Limb (tissue), 2 donors: ENCODE measurements around the gene MAD1L1.
A peak's percentile ranks its signal among the peaks of the same experiment; 100 is the strongest.

Experiments used
- DNase-seq, 2 donors: peaks; one replicate each; pipeline ENCODE4 v3.0.0-alpha.2; 2016; ENCODE audit errors: extremely low spot score in 2 of 2

The MAD1L1 gene

DNA sequence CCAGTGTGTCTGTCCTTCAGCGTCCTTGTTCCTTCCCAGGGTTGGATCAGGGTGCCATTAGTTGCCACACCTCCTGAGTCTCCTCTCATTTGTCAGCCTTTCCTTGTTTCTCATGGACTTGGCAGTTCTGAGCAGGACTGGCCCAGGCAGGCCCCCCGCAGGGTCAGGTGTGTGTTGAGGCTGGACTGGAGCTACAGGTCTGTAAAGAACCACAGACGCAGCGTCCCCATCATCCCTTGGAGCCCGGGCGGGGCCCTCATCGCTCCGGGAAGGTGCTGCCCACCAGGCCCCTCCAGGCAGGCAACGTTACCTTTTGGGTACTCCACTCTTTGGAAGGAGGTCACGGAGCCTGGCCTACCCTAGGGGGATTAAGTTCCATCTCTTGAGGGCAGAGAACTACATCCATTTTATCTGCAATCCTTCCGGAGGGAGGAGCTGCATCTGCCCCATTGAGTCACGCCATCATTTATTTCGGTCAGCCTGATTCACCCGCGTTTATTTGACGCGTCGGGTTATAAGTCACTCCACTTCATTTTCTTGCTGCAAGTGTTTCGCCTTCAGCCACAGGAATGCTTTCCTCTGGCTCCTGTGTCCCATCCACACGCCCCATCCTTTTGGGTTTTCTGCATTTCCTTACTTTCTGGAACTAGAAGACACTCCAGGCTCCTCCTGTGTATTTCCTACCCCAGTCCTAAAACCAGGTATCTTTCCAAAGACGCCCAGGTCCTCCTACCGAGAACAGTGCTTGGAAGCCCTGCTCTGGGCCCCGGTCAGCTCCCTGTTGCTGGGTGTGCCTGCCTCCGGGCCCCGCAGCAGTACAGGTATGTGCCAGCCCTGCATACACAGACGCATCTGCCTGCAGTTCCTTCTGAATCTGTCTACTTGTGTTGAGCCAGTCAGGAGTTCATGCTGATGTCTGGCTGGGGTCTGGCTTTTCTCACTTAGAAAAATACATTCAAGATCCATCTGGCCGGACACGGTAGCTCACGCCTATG, 141.9 kb downstream of the MAD1L1 start:
- no peak for DNase-seq

DNA sequence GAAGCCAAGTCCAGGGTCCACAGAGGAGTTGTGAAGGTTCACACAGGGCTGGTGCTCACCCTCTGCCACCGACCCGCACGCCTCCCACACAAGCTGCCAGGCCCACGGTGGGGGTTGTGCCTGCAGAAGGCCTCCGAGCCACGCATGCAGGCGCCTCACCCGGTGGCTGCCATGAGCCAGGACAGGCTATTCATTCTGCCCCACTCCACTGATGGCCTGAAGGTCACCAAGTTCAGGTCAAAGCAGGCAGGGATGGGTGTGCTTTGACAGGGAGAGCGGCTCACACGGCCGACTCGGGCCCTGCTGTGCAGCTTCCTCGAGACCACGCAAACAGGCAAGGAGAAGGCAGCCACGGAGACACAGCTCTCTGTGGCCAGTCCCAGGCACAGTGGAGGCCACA, 143.9 kb downstream of the MAD1L1 start:
- no peak for DNase-seq

DNA sequence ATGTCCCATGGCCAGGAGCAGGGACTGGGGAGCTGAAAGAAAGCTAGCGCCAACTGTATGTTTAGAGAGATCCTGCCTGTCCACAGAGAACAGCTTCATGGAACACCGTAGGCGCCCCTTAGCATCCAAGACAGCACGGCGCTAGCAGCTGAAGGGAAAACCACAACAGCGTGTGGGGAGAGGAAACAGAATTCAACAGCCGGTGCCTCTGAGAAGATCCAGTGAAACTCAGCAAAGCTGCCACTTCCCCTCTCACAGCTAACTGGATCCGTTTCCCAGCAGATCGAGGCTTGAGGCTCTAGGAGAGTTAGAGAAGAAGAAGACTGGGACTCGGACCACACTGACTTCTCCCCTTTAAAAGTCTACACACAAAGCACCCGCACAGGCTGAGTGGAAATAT, 145.0 kb downstream of the MAD1L1 start:
- DNase-seq: no peak

DNA sequence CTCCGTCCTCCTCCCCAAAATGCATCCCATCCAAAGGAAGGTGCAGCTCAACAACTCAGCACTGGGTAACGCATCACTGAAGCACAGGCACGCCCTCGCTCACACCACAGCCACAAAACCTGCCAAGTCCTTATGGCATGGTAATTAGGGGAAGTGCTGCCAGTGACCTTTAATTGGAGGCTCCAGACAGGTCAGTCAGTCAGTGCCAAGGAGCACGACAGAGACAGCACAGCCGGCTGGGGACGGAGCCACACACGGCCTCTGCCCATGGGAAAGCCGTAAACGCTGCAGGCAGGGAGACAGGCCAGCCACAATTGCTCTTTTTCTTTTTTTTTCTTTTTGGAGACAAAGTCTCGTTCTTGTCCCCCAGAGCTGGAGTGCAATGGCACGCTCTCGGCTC, 146.5 kb downstream of the MAD1L1 start:
- DNase-seq: no peak

DNA sequence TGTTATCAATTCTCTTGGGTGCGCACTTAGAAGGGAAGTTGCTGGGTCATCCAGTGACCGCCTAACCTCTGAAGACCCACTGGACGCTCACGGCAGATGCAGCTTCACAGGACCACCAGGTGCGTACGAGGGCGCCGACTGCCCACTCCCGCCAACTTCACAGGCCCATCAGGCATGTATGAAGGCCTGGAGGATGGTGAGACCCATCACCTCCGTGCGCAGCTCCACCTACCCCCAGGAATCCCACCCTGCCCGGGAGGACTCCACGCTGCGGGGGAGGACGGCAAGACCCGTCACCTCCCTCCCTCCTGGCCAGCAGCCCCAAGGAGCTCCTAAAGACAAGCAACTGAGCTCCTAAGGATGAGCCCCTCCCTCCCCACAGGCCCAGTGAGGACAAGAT, 146.9 kb downstream of the MAD1L1 start:
- no peak for DNase-seq

DNA sequence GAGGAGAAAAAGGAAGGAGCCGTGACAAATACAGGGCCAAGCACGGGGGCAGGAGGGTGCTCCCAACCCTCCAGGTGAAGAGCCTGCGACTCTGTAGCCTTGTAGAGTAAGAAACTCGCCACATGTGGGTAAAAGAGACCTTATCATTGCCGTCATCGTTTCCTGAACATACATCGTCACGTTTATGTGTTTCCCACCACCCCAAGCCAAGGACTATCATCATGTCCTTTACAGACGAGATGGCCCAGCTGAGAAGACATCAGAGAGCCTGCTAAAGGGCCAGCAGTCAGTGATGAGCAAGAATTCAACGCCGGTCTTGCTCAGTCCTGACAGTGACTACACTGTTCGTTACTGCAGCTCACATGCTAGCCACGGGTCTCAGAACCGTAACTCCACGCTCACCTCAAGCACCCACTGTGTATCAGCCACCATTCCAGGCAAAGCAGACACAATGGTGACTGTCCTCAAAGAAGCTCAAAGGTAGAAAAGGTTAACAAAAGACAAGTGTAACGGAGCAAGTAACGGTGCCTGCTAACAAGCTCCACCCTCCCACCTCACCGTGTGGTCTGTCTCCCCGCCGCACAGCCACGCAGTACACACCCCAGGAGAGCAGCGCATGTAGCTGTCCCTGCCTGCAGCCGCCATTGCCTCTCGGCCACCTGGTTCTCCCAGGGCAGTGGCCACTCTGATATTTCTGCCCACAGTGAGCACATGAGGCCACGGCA, 147.8 kb downstream of the MAD1L1 start:
- no peak for DNase-seq

DNA sequence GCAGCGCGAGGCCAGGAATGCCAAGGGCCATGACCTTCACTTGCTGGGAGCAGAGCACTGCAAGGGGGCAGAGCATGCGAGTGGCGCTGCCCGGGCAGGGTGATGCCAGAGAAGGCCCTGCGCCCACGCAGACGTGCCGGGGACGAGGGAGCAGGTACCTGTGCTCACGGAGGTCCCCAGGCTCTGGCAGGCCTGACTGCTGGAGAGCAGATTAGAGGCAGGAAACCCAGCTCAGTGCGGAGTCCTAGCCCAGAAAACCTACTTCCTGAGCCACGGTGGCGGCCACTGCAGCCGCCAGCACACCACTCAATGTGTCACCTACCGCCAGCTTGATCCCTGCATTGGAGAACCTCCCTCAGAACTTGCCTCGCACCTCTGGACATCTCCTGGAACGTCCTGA, 148.4 kb downstream of the MAD1L1 start:
- no peak for DNase-seq

DNA sequence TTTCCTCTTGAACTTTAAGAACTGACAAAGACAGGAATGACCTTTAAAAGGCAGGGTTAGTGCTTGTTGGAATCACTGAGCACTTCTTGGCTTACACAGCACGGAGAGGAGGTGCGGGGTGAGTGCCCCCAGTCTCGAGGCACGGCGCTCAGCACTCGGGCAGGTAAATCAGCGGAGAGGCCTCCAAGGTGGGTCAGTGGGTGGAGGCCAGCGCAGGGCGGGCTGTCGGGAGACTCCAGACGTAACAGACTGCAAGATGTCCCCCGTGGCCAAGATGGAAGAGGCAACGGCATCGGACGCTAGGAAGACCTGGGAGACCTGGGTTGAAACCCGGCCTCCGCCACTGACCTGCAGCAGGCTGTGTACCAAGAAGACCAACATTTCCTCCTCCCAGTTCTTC, 149.4 kb downstream of the MAD1L1 start:
- no peak for DNase-seq

DNA sequence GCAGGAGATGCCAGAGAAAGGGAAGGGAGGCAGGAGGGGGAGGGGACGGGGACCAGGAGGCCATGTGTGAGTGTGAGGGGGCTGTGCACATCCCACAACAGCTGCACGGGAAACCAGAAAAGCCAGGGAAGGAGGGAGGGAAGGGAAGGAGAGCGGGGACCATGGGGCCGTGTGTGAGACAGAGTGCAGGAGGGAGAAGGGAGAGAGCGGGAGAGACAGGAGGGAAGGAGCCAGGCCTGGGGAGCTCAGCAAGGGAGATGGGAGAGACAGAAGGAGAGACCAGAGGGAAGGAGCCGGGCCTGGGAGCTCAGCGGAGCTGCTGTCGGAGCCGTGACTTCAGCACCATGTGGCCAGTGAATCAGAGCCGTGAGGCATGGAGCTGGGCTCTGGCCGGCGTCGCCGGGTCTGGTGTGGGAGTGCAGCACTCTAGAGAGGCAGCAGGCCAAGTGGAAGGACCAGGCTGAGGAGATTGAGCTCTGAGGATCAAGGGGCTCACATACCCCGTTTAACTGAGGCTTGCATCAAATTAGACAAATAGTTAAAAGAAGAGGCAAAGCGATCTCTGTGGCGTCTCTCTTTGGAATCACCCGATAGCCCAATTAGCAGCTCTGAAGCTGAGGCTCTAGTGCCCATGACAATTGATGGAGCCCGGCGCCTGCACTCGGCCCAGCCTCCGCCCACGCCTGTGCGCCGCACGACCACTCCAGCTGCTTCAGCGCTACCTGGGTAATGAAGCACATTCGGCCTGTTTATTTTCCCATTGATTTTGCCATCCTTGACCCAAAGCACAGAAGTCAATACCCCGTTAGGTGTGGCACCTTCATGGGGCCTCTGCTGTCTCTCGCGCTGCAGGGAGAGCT, 150.4 kb downstream of the MAD1L1 start:
- DNase-seq: peak; percentile 43 to 69

DNA sequence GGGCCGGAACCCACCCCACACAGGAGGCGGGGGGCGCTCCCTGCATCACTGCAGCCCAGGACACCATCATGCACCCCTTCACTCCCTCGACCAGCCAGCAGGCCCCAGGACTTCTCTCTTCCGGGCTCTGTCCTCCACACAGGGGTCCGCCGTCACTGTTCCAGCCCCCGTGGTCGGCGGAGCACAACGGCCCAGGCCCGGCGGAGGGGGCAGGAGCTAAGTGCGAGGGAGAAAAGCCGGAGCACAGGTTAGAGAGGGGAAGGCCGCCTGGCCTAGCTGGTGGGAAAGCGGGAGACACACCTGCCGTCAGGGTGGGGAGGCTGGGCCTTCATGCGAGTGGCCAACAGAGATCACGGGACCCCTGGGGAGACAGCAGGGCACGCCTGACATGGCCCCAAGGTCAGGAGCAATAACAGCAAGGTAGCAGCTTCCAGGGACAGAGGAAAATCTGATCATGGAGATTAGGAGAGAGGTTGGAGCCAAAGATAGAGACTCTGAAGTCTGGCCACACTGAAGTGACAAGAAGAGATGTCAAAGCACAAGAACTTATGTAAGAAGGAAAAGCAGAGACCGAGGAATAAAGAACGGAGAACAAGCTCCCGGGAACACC, 151.1 kb downstream of the MAD1L1 start:
- DNase-seq: no peak

DNA sequence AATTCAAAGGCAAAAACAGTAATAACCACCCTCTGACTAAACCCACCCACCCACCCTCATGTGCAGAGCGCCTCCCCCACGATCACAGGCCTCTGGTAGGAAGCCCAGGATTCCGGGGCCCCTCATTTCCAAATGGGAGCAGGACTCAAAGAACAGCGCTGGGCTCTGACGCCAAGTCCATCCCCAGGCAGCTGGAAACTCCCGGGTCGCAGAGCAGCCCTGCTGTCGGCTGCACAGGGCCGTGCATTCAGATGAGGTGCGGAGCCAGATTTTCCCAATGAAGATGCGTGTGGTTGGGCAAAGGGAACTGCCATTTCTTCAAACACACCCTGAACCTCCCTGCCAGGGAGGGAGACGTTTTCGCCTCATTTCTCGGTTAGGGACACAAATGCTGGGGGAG, 152.3 kb downstream of the MAD1L1 start:
- no peak for DNase-seq

DNA sequence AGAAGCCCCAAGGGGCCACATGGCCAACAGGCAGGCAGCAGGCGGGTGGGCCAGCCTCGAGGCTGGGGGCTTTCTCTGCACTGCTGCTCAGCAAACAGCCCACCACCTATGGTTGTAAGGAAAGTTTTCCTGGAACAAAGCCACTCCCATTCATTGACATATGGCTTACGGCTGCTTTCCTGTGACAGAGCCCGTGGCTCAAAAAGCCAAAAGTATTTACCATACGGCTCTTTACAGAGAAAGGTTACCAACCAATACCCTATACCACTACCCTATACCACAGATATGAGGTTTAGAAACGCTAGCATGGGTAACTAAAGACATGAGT, 152.7 kb downstream of the MAD1L1 start:
- peak in 1 of 2 donors; percentile 44 for DNase-seq

DNA sequence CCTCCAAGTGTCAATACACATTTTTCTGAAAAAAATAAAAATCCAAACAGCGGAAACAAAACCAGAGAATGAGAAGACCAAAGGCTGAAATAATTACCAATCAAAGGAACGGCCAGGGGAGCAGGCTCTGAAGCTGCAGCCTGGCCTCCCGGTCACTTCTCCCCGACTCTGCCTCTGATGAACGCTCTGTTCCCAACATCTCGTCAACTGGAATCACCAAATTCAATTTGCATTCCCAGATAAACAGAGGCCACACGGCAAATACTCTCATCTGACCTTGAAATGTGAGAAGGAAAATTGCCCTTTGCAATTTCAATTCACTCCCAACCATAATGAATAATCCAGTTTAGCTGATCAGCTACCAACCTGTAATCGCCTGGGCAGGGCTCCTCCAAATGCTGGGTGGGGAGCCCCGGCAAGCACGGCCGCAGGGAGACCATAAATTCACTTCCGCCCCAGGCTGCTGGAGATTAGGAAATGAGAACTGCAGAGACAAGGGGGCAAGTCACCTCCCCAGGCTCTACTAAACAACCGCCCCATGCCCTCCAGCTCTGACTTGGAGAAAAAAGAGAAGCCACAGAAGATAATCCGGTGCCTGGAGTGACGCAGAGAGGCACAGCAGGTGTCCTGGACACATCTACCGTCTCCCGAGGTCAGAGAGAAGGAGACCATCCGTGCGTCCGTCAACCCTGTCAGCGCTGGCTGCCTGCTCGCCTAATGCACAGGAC, 153.2 kb downstream of the MAD1L1 start:
- DNase-seq: no peak

DNA sequence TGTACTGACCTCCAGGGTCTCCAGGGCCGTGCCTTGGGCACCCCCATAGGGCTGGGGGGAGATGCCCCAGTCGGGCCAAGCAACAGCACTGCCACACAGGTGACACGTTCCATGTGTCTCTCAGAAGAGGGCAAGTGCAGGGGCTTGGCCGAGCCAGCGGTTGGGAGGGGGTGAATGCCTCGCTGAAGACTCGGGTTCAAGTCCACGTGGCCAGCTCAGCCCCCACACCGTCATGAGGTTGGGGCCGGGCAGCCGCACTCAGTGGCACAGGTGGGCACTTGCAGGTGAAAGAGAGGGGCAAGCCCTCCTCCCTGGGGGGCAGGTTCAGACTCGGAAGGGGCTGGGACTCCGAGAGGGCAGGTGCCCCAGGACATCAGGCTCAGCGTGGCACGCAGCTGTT, 153.8 kb downstream of the MAD1L1 start:
- DNase-seq: no peak

DNA sequence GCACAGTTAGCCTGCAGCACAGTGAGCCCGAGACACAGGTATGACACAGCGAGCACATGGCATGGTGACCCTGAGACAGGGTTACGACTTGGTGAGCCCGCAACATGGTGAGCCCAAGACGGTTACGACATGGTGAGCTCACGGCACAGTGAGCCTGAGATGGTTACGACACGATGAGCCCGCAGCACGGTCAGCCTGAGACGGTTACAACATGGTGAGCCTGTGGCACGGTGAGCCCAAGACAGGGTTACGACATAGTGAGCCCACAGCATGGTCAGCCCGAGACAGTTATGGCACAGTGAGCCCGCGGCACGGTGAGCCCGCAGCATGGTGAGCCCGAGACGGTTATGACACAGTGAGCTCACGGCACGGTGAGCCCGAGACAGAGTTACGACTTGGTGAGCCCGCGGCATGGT, 156.1 kb downstream of the MAD1L1 start:
- no peak for DNase-seq

DNA sequence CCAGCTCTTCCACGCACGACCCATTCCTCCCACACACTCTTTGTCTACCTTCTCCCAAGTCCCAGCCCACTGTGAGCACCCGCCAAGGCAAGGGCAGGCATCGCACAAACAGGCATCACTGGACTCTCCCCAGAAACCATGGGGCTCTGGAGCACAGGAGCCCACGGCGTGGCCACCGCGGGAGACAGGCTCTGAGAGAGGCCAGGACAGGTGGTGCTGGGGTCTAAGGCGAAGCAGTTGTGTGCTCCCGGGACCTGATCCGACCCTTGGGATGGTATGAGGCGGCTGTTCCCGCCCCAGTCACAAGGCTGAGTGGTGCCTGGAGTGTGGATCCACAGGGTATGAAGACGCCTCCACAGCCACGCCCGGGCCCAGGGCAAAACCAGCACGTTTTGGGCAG, 156.9 kb downstream of the MAD1L1 start:
- DNase-seq: no peak

DNA sequence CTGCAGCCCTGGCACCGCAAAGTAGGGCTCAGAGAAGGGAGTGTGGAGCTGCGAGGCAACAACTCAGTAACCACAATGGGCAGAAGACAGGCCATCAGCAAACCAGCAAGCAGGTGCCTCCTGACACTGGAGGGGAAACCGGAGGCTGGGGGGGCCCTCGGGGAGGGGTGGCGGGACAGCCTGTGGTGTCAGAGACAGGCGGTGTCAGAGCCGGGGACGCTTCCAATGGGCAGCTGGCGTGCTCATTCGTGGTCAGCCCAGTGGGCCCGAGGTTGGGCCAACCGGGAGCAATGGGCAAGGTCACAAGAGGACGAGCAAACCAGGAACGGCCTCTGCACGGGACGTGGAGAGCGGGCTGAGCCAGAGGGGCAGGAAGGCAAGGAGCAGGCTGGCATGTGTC, 158.1 kb downstream of the MAD1L1 start:
- DNase-seq: no peak

DNA sequence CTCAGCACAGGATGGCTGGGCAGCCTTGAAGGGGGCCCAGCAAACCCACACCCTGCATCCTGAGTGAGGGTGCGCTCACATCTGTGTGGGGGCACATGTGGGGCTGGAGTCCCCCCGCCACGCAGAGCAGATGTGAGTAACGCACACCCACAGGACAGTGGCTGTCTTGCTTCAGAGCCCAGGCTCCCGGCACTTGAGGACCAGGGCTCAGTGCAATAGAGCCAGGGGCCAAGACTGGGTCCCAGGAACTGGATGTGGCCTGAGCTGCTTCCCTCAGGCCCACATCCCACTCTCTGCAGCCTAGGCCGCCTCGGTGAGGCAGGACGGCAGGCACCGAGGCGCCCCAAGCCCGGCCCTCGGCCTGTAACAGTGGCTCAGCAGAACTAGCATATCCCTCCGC, 159.9 kb downstream of the MAD1L1 start:
- DNase-seq: no peak

DNA sequence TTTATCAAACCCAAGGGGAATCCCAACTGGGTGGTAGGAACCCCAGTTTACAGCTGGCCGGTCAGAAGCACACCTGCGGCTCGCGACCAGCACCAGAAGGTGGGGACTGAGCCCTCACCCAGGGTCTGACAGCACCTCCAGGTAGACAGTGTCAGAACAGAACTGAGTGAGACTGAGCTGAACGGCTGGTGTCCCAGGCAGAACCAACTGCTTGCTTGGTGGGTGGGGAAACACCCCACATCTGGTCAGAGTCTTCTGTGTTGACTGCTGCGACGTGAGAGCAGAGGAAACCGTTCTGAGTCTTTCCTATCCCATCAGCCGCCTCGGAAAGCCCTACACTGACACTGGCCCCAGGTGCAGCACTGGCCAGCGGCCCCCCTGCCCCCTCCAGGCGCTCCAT, 160.7 kb downstream of the MAD1L1 start:
- DNase-seq: no peak

DNA sequence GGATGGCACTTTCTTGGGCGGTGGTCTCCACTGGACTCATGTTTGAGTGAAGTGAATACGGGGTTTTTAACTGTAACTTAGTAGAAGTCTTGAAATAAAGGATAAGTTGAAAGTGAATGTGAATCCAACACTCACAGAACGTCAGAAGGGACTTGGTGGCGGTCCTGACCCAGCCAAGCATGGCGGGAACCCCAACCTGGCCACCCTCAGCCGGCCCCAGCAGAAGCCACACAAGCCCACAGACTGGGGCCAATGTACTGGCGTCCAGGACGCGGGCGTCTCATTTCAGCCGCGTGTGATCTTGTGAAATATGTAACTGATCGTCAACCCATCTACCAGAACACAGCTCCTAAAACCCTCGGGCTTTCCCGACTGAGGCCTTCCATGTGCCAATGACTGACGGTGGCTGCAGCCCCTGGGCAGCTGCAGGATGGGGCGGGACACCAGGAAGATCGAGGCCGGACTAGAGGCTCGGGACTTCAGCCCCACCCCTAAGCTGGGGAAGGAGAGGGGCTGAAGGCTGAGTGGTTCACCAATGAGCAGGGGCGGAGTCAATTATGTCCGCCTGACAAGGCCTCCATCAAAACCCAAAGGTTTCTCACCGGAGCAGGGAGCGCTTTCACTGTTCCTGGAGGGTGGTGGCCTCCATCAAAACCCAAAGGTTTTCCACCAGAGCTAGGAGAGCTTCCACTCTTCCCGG, 161.5 kb downstream of the MAD1L1 start:
- no peak for DNase-seq
